Neuronal stem cell (in vitro differentiated cells): ENCODE measurements around the gene MCCC1.

Experiments
- DNase-seq: peaks from one replicate; pipeline ENCODE4 v3.0.0-alpha.2; 2013; ENCODE audit warnings: low spot score
- H2AFZ ChIP-seq: one replicate; pipeline ENCODE4 v1.6.1; 2013; ENCODE audit warnings: mild to moderate bottlenecking, low read length, inconsistent platforms
- H2AK5ac ChIP-seq: 2 replicates; pipeline ENCODE4 v1.6.1; 2013; ENCODE audit warnings: low read depth, mild to moderate bottlenecking, inconsistent platforms, low read length, moderate library complexity, mixed read lengths
- H2BK120ac ChIP-seq: 2 replicates; pipeline ENCODE4 v1.6.1; 2013; ENCODE audit warnings: low read depth, mild to moderate bottlenecking, inconsistent platforms, low read length, moderate library complexity, mixed read lengths
- H2BK12ac ChIP-seq: one replicate; pipeline ENCODE4 v1.6.1; 2013; ENCODE audit warnings: low read length, inconsistent platforms
- H2BK15ac ChIP-seq: 2 replicates; pipeline ENCODE4 v1.6.1; 2013; ENCODE audit warnings: mild to moderate bottlenecking, low read length, inconsistent platforms, mixed read lengths
- H2BK5ac ChIP-seq: one replicate; pipeline ENCODE4 v1.6.1; 2013; ENCODE audit warnings: inconsistent platforms, mild to moderate bottlenecking, low read length, moderate library complexity
- H3K14ac ChIP-seq: one replicate; pipeline ENCODE4 v1.6.1; 2013; ENCODE audit warnings: low read length, inconsistent platforms
- H3K18ac ChIP-seq: 2 replicates; pipeline ENCODE4 v1.6.1; 2013; ENCODE audit warnings: low read length, inconsistent platforms
- H3K23ac ChIP-seq: 2 replicates; pipeline ENCODE4 v1.6.1; 2013; ENCODE audit warnings: low read depth, mild to moderate bottlenecking, mixed read lengths, low read length, inconsistent platforms; ENCODE audit not compliant: poor library complexity
- H3K27ac ChIP-seq: replicated peaks from 3 replicates; pipeline ENCODE4 v1.5.1; 2013; ENCODE audit warnings: low read length, inconsistent platforms
- H3K27me3 ChIP-seq, 3 experiments: 2 replicates each; pipeline ENCODE4 v1.6.1; 2013; ENCODE audit warnings: low read length in 3 of 3, mild to moderate bottlenecking in 2 of 3, inconsistent platforms in 1 of 3, low read depth in 1 of 3, mixed read lengths in 1 of 3, moderate library complexity in 1 of 3; ENCODE audit not compliant: control insufficient read depth in 3 of 3, insufficient read depth in 3 of 3
- H3K36me3 ChIP-seq, 2 donors: replicated peaks in 1 of 2; 2 replicates each; pipeline ENCODE4 v1.6.1; 2013; ENCODE audit warnings: low read length in 2 of 2; ENCODE audit not compliant: control insufficient read depth in 2 of 2, insufficient read depth in 2 of 2
- H3K4ac ChIP-seq: 2 replicates; pipeline ENCODE4 v1.6.1; 2013; ENCODE audit warnings: inconsistent platforms, mild to moderate bottlenecking, low read length, moderate library complexity
- H3K4me1 ChIP-seq, 2 donors: 1 replicate in 1 of 2; 2 replicates in 1 of 2; pipeline ENCODE4 v1.6.1; 2013; ENCODE audit warnings: low read length in 2 of 2, low read depth in 1 of 2; ENCODE audit not compliant: control insufficient read depth in 2 of 2, insufficient read depth in 1 of 2
- H3K4me2 ChIP-seq: one replicate; pipeline ENCODE4 v1.6.1; 2013; ENCODE audit warnings: mild to moderate bottlenecking, low read length, inconsistent platforms; ENCODE audit not compliant: insufficient read depth, poor library complexity, severe bottlenecking
- H3K4me3 ChIP-seq, 2 donors: 2 replicates each; pipeline ENCODE4 v1.5.1; 2013; ENCODE audit warnings: low read length in 2 of 2, mild to moderate bottlenecking in 2 of 2, inconsistent platforms in 1 of 2, moderate library complexity in 1 of 2
- H3K79me1 ChIP-seq: one replicate; pipeline ENCODE4 v1.6.1; 2013; ENCODE audit warnings: low read depth, mild to moderate bottlenecking, inconsistent platforms, low read length, moderate library complexity
- H3K9ac ChIP-seq: one replicate; pipeline ENCODE4 v1.6.1; 2013; ENCODE audit warnings: mild to moderate bottlenecking, low read depth, low read length, inconsistent platforms; ENCODE audit not compliant: poor library complexity
- H3K9me3 ChIP-seq, 2 donors: replicated peaks in 1 of 2; 2 replicates each; pipeline versions ENCODE3 to v1.6.1; 2013; ENCODE audit warnings: low read length in 2 of 2, mild to moderate bottlenecking in 2 of 2, inconsistent platforms in 1 of 2, low read depth in 1 of 2, mixed read lengths in 1 of 2, moderate library complexity in 1 of 2; ENCODE audit not compliant: control insufficient read depth in 2 of 2, insufficient read depth in 1 of 2
- H4K8ac ChIP-seq: one replicate; pipeline ENCODE4 v1.6.1; 2013; ENCODE audit warnings: low read depth, mild to moderate bottlenecking, inconsistent platforms, low read length, moderate library complexity
- H4K91ac ChIP-seq: one replicate; pipeline ENCODE4 v1.6.1; 2013; ENCODE audit warnings: low read length, low read depth, mild to moderate bottlenecking, inconsistent platforms; ENCODE audit not compliant: poor library complexity
- WGBS, 2 donors: extraction: QIAGEN DNeasy Blood & Tissue Kit; methylation state at CpG; one replicate each; pipeline ENCODE4 v1.1.7; 2013; ENCODE audit warnings: missing lambda C conversion rate in 2 of 2, mixed read lengths in 1 of 2; ENCODE audit not compliant: insufficient read length in 2 of 2, insufficient replicate concordance in 1 of 2; ENCODE audit errors: extremely low coverage in 2 of 2; 5-methylcytosine and 5-hydroxymethylcytosine counted together

Gene MCCC1

GRCh38 chr3:183044547-183045229, 54.6 kb downstream of the MCCC1 start:
- Histone ChIP-seq H3K27me3 (no peaks in the 10 kb centered on the region), H3K18ac (no peak overlapping the region), H2BK15ac (no peak overlapping the region), H2AK5ac (no peak overlapping the region), H2BK120ac (no peak overlapping the region), H2BK12ac (no peak overlapping the region), H2BK5ac (no peak overlapping the region), H3K27ac (no peak overlapping the region), H3K79me1 (no peaks in the 10 kb centered on the region), H3K14ac (no peak overlapping the region), H4K8ac (no peak overlapping the region), H3K4me1 (no peaks in the 10 kb centered on the region), H3K4ac (no peak overlapping the region), H2AFZ (no peak overlapping the region), H3K36me3 (peaks cover 5 to 49% of the 10 kb centered on the region in 2 donors), H4K91ac (no peak overlapping the region), H3K9ac (no peak overlapping the region), H3K23ac (no peak overlapping the region), H3K4me3 (no peak overlapping the region), H3K4me2 (no peak overlapping the region), H3K9me3 (peaks cover 0 to 7% of the 10 kb centered on the region in 2 donors)
- no peak for DNase-seq
- WGBS, 2 donors = no CpG with 5 or more reads among the region's 11 CpGs

- no CpG with 5 or more reads among the region's 12 CpGs for WGBS, 2 donors
- H3K14ac ChIP-seq = no peak overlapping the region
- H3K9me3 ChIP-seq = no peaks in the 10 kb centered on the region
- no peak overlapping the region for H2AFZ ChIP-seq
- no peaks in the 10 kb centered on the region for H3K27me3 ChIP-seq
- no peak overlapping the region for H2BK12ac ChIP-seq
- peaks cover 11 to 63% of the 10 kb centered on the region in 2 donors for H3K36me3 ChIP-seq
- H3K79me1 ChIP-seq = no peaks in the 10 kb centered on the region
- no peak overlapping the region for H2BK5ac ChIP-seq
- H3K4ac ChIP-seq = no peak overlapping the region
- H3K18ac ChIP-seq = no peak overlapping the region
- no peak for DNase-seq
- H4K8ac ChIP-seq = no peak overlapping the region
- H3K23ac ChIP-seq = no peak overlapping the region
- no peak overlapping the region for H2BK15ac ChIP-seq
- no peak overlapping the region for H3K4me3 ChIP-seq
- H3K4me2 ChIP-seq = no peak overlapping the region
- H4K91ac ChIP-seq = no peak overlapping the region
- no peaks in the 10 kb centered on the region for H3K4me1 ChIP-seq
- no peak overlapping the region for H2AK5ac ChIP-seq
- H3K9ac ChIP-seq = no peak overlapping the region
- H3K27ac ChIP-seq = no peak overlapping the region
- H2BK120ac ChIP-seq = no peak overlapping the region
Measured at GRCh38 chr3:183038757-183039156, 60.5 kb downstream of the MCCC1 start.

- H3K4me3 ChIP-seq = no peak overlapping the region
- H2AK5ac ChIP-seq = no peak overlapping the region
- H3K27ac ChIP-seq = no peak overlapping the region
- H2AFZ ChIP-seq = no peak overlapping the region
- H2BK12ac ChIP-seq = no peak overlapping the region
- no peak overlapping the region for H3K4me2 ChIP-seq
- H3K4ac ChIP-seq = no peak overlapping the region
- no peak overlapping the region for H3K18ac ChIP-seq
- H2BK5ac ChIP-seq = no peak overlapping the region
- no peak for DNase-seq
- WGBS, 2 donors = no CpG with 5 or more reads among the region's 2 CpGs
- no peaks in the 10 kb centered on the region for H3K27me3 ChIP-seq
- H2BK120ac ChIP-seq = no peak overlapping the region
- no peak overlapping the region for H2BK15ac ChIP-seq
- no peak overlapping the region for H3K9ac ChIP-seq
- peaks cover 12 to 59% of the 10 kb centered on the region in 2 donors for H3K36me3 ChIP-seq
- H3K14ac ChIP-seq = no peak overlapping the region
- no peaks in the 10 kb centered on the region for H3K9me3 ChIP-seq
- H4K8ac ChIP-seq = no peak overlapping the region
- H4K91ac ChIP-seq = no peak overlapping the region
- no peaks in the 10 kb centered on the region for H3K79me1 ChIP-seq
- H3K4me1 ChIP-seq = no peaks in the 10 kb centered on the region
- H3K23ac ChIP-seq = no peak overlapping the region
Measured at GRCh38 chr3:183038221-183038620, 61.1 kb downstream of the MCCC1 start.

- WGBS, 2 donors = no CpG with 5 or more reads among the region's 2 CpGs
- Histone ChIP-seq H3K4me1 (no peaks in the 10 kb centered on the region), H3K36me3 (peaks cover 14 to 52% of the 10 kb centered on the region in 2 donors), H3K4me2 (no peak overlapping the region), H3K27ac (no peak overlapping the region), H3K18ac (no peak overlapping the region), H2BK15ac (no peak overlapping the region), H3K79me1 (no peaks in the 10 kb centered on the region), H4K91ac (no peak overlapping the region), H3K9me3 (no peaks in the 10 kb centered on the region), H4K8ac (no peak overlapping the region), H2BK5ac (no peak overlapping the region), H3K4ac (no peak overlapping the region), H2AFZ (no peak overlapping the region), H2BK120ac (no peak overlapping the region), H3K4me3 (no peak overlapping the region), H2AK5ac (no peak overlapping the region), H3K14ac (no peak overlapping the region), H3K27me3 (no peaks in the 10 kb centered on the region), H3K23ac (no peak overlapping the region), H3K9ac (no peak overlapping the region), H2BK12ac (no peak overlapping the region)
- no peak for DNase-seq
Measured at GRCh38 chr3:183033746-183034145, 65.5 kb downstream of the MCCC1 start.
